NCI-H2227 (cell line): ENCODE results near the gene PPP1R14C.

Experiments used
- DNase-seq: peaks from one replicate; lab custom pipeline; 2025; ENCODE audit not compliant: unreplicated experiment; lab: John Stamatoyannopoulos, UW

Gene PPP1R14C

GRCh38 chr6:150245148-150245935 is 102.5 kb downstream of the PPP1R14C start:
- DNase-seq: no peak

- no peak for DNase-seq
Measured at GRCh38 chr6:150247803-150248202, 105.0 kb downstream of the PPP1R14C start.

GRCh38 chr6:150248300-150248699 is 105.5 kb downstream of the PPP1R14C start:
- DNase-seq: no peak

- DNase-seq: no peak
Measured at GRCh38 chr6:150249261-150249660, 106.4 kb downstream of the PPP1R14C start.

GRCh38 chr6:150250826-150251225 is 108.0 kb downstream of the PPP1R14C start:
- no peak for DNase-seq

GRCh38 chr6:150251566-150252186 is 108.8 kb downstream of the PPP1R14C start:
- DNase-seq: no peak

GRCh38 chr6:150252714-150253444 is 110.0 kb downstream of the PPP1R14C start:
- DNase-seq: no peak

GRCh38 chr6:150253489-150253888 is 110.6 kb downstream of the PPP1R14C start:
- no peak for DNase-seq

- no peak for DNase-seq
Measured at GRCh38 chr6:150254770-150255169, 111.9 kb downstream of the PPP1R14C start.

- no peak for DNase-seq
Measured at GRCh38 chr6:150255840-150256239, 113.0 kb downstream of the PPP1R14C start.

- no peak for DNase-seq
Measured at GRCh38 chr6:150256618-150257272, 113.9 kb downstream of the PPP1R14C start.

- no peak for DNase-seq
Measured at GRCh38 chr6:150258381-150258780, 115.5 kb downstream of the PPP1R14C start.

- DNase-seq: no peak
Measured at GRCh38 chr6:150260931-150261330, 118.1 kb downstream of the PPP1R14C start.

- no peak for DNase-seq
Measured at GRCh38 chr6:150261997-150262697, 119.3 kb downstream of the PPP1R14C start.

- no peak for DNase-seq
Measured at GRCh38 chr6:150263765-150264404, 121.0 kb downstream of the PPP1R14C start.

- no peak for DNase-seq
Measured at GRCh38 chr6:150266309-150266708, 123.5 kb downstream of the PPP1R14C start.

- DNase-seq: no peak
Measured at GRCh38 chr6:150266963-150267685, 124.3 kb downstream of the PPP1R14C start.

GRCh38 chr6:150267686-150268561 is 125.1 kb downstream of the PPP1R14C start:
- no peak for DNase-seq
